OCI-LY3 (cell line): ENCODE data around the gene PALD1.

Experiments used
- H2AFZ ChIP-seq: fragments of 200-600, 300-600 bp; shearing (Covaris generic); 2 replicates; pipeline ENCODE4 v1.6.0; 2014; ENCODE audit warnings: antibody characterized with exemption, low read depth, low read length
- H3K27ac ChIP-seq: fragments of 200-600, 300-600 bp; sonication (generic); 2 replicates; pipeline ENCODE4 v1.5.1; 2014; ENCODE audit warnings: mild to moderate bottlenecking, low read length, moderate library complexity, mixed read lengths
- H3K27me3 ChIP-seq: fragments of 200-600, 300-600 bp; sonication (generic); 2 replicates; pipeline ENCODE4 v1.6.1; 2014; ENCODE audit warnings: low read depth, low read length, mixed read lengths
- H3K36me3 ChIP-seq: fragments of 200-600, 300-600 bp; sonication (generic); replicated peaks from 2 replicates; pipeline ENCODE3; 2014; ENCODE audit warnings: low read depth, low read length, mixed read lengths
- H3K4me1 ChIP-seq: fragments of 300-600, 200-600 bp; sonication (generic); 2 replicates; pipeline ENCODE4 v1.6.1; 2014; ENCODE audit warnings: low read length, mixed read lengths
- H3K4me2 ChIP-seq: fragments of 200-600, 300-600 bp; sonication (generic); 2 replicates; pipeline ENCODE4 v1.6.1; 2014; ENCODE audit warnings: low read length, mixed read lengths
- H3K4me3 ChIP-seq: fragments of 300-600, 200-600 bp; sonication (generic); 2 replicates; pipeline ENCODE4 v1.5.1; 2014; ENCODE audit warnings: antibody characterized with exemption, mild to moderate bottlenecking, low read length, moderate library complexity
- H3K79me2 ChIP-seq: fragments of 300-600, 200-600 bp; shearing (Covaris generic); 2 replicates; pipeline ENCODE4 v1.6.1; 2014; ENCODE audit warnings: mild to moderate bottlenecking, low read length, mixed read lengths
- H3K9ac ChIP-seq: fragments of 300-600, 200-600 bp; shearing (Covaris generic); 2 replicates; pipeline ENCODE4 v1.6.0; 2014; ENCODE audit warnings: mild to moderate bottlenecking, low read length, moderate library complexity
- H3K9me3 ChIP-seq: fragments of 200-600, 300-600 bp; shearing (Covaris generic); 2 replicates; pipeline ENCODE4 v1.6.1; 2014; ENCODE audit warnings: low read length, mixed read lengths; ENCODE audit not compliant: insufficient read depth
- H4K20me1 ChIP-seq: fragments of 200-600, 300-600 bp; sonication (generic); 2 replicates; pipeline ENCODE4 v1.6.1; 2016; ENCODE audit warnings: low read length, mixed read lengths; ENCODE audit not compliant: insufficient read depth
- CTCF ChIP-seq: fragments of 200-600, 300-600 bp; sonication (generic); IDR thresholded peaks from 2 replicates; pipeline ENCODE4 v1.5.1; 2014; ENCODE audit warnings: antibody characterized with exemption, low read length, low read depth
- EZH2phosphoT487 ChIP-seq: fragments of 200-600 bp; shearing (Covaris generic); IDR thresholded peaks from 2 replicates; pipeline ENCODE4 v1.6.1; 2018; ENCODE audit warnings: antibody characterized with exemption, mixed run types, low read depth

PALD1 gene

GRCh38 chr10:70498970-70499835 is 20.6 kb downstream of the PALD1 start:
- TF ChIP-seq CTCF (no peak), EZH2phosphoT487 (no peak)
- Histone ChIP-seq H4K20me1 (no peaks in the 10 kb centered on the region), H3K9me3 (no peaks in the 10 kb centered on the region), H3K4me1 (peaks cover 37% of the 10 kb centered on the region), H3K79me2 (peaks cover 39% of the 10 kb centered on the region), H3K27ac (no peak overlapping the region), H3K4me2 (no peak overlapping the region), H3K36me3 (no peaks in the 10 kb centered on the region), H2AFZ (no peak overlapping the region), H3K4me3 (no peak overlapping the region), H3K27me3 (no peaks in the 10 kb centered on the region), H3K9ac (no peak overlapping the region)

- TF ChIP-seq CTCF (no peak), EZH2phosphoT487 (no peak)
- Histone ChIP-seq H3K4me1 (peaks cover 31% of the 10 kb centered on the region), H3K27me3 (no peaks in the 10 kb centered on the region), H3K4me3 (no peak overlapping the region), H4K20me1 (no peaks in the 10 kb centered on the region), H3K9ac (no peak overlapping the region), H3K9me3 (no peaks in the 10 kb centered on the region), H3K79me2 (peaks cover 35% of the 10 kb centered on the region), H3K36me3 (no peaks in the 10 kb centered on the region), H2AFZ (no peak overlapping the region), H3K4me2 (no peak overlapping the region), H3K27ac (no peak overlapping the region)
Observed at GRCh38 chr10:70499836-70500167, 21.2 kb downstream of the PALD1 start.

- no peaks in the 10 kb centered on the region for H3K9me3 ChIP-seq
- H3K27ac ChIP-seq = no peak overlapping the region
- H3K4me2 ChIP-seq = no peak overlapping the region
- no peak overlapping the region for H3K9ac ChIP-seq
- H3K79me2 ChIP-seq = peaks cover 33% of the 10 kb centered on the region
- peaks cover 26% of the 10 kb centered on the region for H3K4me1 ChIP-seq
- H2AFZ ChIP-seq = no peak overlapping the region
- H3K27me3 ChIP-seq = no peaks in the 10 kb centered on the region
- no peak overlapping the region for H3K4me3 ChIP-seq
- no peaks in the 10 kb centered on the region for H4K20me1 ChIP-seq
- no peaks in the 10 kb centered on the region for H3K36me3 ChIP-seq
- no peak for TF ChIP-seq CTCF
- TF ChIP-seq EZH2phosphoT487 = no peak
Observed at GRCh38 chr10:70500368-70500767, 21.8 kb downstream of the PALD1 start.

- Histone ChIP-seq H3K4me1 (peaks cover 21% of the 10 kb centered on the region), H3K79me2 (peaks cover 29% of the 10 kb centered on the region), H2AFZ (no peak overlapping the region), H4K20me1 (no peaks in the 10 kb centered on the region), H3K27ac (no peak overlapping the region), H3K36me3 (no peaks in the 10 kb centered on the region), H3K4me2 (no peak overlapping the region), H3K27me3 (no peaks in the 10 kb centered on the region), H3K9ac (no peak overlapping the region), H3K4me3 (no peak overlapping the region), H3K9me3 (no peaks in the 10 kb centered on the region)
- TF ChIP-seq CTCF = no peak
- TF ChIP-seq EZH2phosphoT487 = no peak
Observed at GRCh38 chr10:70500812-70501301, 22.3 kb downstream of the PALD1 start.
